Esophagus muscularis mucosa (tissue), 4 donors: ENCODE data around the gene CCNF. TPM values are rescaled to one million over a fixed set of nuclear protein-coding genes. Genes with fewer than 3 reads are reported as not detected.

ENCODE experiments used
- DNase-seq: peaks from one replicate; pipeline ENCODE4 v3.0.0-alpha.2; 2017; ENCODE audit errors: extremely low spot score
- H3K27ac ChIP-seq, 4 donors: fragments of 200-600 bp; sonication (generic); replicated peaks in 1 of 4; 1 replicate in 3 of 4; 2 replicates in 1 of 4; pipeline ENCODE4 v1.5.1; 2016 to 2019; ENCODE audit warnings: mild to moderate bottlenecking in 1 of 4
- H3K27me3 ChIP-seq, 4 donors: fragments of 200-600 bp; sonication (generic); one replicate each; pipeline versions ENCODE4 v1.5.1 to v1.6.0; 2016 to 2019
- H3K36me3 ChIP-seq, 4 donors: fragments of 200-600 bp; sonication (generic); one replicate each; pipeline ENCODE4 v1.5.1; 2016 to 2019
- H3K4me1 ChIP-seq, 4 donors: fragments of 200-600 bp; sonication (generic); one replicate each; pipeline ENCODE4 v1.5.1; 2016 to 2019
- H3K4me3 ChIP-seq, 4 donors: fragments of 200-600 bp; sonication (generic); 1 replicate in 2 of 4; 2 replicates in 2 of 4; pipeline ENCODE4 v1.5.1; 2016 to 2019; ENCODE audit warnings: mild to moderate bottlenecking in 4 of 4, moderate library complexity in 1 of 4
- H3K9me3 ChIP-seq, 4 donors: fragments of 200-600 bp; sonication (generic); 1 replicate in 3 of 4; 2 replicates in 1 of 4; pipeline ENCODE4 v1.5.1; 2016 to 2019
- EP300 ChIP-seq: sonication (generic); formaldehyde crosslinking; IDR thresholded peaks from one replicate; pipeline ENCODE4 v1.6.1; 2017; ENCODE audit warnings: antibody characterized with exemption
- POLR2A ChIP-seq: fragments of 450-650 bp; IDR thresholded peaks from one replicate; pipeline ENCODE4 v1.6.1; 2017; ENCODE audit warnings: antibody characterized with exemption, moderate library complexity, mild to moderate bottlenecking, low read depth
- POLR2AphosphoS5 ChIP-seq, 2 donors: sonication (generic); formaldehyde crosslinking; IDR thresholded peaks; one replicate each; pipeline ENCODE4 v1.6.1; 2017; ENCODE audit warnings: antibody characterized with exemption in 2 of 2
- WGBS: methylation state at CpG from one replicate; pipeline ENCODE4 v1.1.5; 2018; 5-methylcytosine and 5-hydroxymethylcytosine counted together
- intact Hi-C: fragments of 100-400 bp; cut with DNase I; formaldehyde crosslinking; loops from one replicate; pipeline ENCODE4 v1.15.1; 2023
- total RNA-seq, 4 donors: library from RNA; depleted of rRNA; stranded (reverse); fragments of >200 nt; gene quantifications; one replicate each; pipeline versions ENCODE4 v1.1.0 to v1.2.1, GENCODE V29; 2016
- TF ChIP-seq, protein P1 (sequence below), 3 experiments: fragments of 200-600 bp in 2 of 3; fragments of 450-650 bp in 1 of 3; sonication (generic) in 2 of 3; IDR thresholded peaks; one replicate each; pipeline ENCODE4 v1.5.1; 2017 to 2019; ENCODE audit warnings: antibody characterized with exemption in 3 of 3, mild to moderate bottlenecking in 2 of 3, moderate library complexity in 1 of 3

CCNF gene
- total RNA-seq, 4 donors from 2014 or later, result 0.83 to 2.5 (median 1.5) TPM

DNA sequence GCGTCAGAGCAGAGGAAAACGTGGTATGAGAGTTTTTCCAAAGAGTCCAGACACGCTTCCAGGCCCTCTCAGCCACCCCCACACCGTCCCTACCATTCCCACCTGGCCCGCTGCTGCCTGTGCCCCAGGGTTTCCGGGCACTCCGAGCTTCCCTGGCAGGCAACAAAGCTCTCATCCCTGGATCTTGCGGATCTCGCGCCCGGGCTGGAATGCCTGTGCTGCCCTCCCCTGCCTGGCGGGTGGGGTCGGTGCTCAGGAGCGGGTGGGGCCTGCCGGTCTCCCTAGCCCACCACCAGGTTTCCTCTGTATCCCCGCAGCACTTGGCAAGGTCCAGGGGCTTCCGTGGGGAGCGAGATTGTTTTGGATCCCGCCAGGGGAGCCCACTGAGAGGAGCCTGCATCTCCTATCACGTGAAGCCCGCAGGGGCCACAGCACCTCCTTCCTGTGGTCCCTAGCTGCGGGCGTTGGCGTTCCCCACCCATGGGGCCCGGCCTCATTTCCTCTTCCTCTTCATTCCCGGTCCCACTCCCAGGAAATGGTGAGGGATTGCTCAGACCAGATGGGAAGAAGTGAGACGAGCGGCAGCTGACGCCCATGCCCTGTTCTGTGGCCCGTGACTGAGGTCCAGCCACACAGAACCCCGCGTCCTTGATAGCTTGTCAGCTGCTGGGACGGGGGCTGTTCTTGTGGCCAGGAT, 56.7 kb downstream of the CCNF start:
- Histone ChIP-seq H3K27ac (no peak overlapping the region), H3K4me1 (peaks cover 23 to 51% (median 37%) of the 10 kb centered on the region in 4 donors), H3K9me3 (no peaks in the 10 kb centered on the region), H3K27me3 (no peaks in the 10 kb centered on the region), H3K4me3 (no peak overlapping the region), H3K36me3 (peaks cover 0 to 16% (median 5%) of the 10 kb centered on the region in 4 donors)
- DNase-seq, result no peak
- intact Hi-C loops, result no loop called here
- 77% methylated on average over 21 of the region's 33 CpGs for whole genome bisulfite sequencing
- TF ChIP-seq EP300 (no peak), POLR2A (no peak), POLR2AphosphoS5 (IDR thresholded peaks at IDR 0.05) (no peak)
- TF ChIP-seq, protein P1, sequence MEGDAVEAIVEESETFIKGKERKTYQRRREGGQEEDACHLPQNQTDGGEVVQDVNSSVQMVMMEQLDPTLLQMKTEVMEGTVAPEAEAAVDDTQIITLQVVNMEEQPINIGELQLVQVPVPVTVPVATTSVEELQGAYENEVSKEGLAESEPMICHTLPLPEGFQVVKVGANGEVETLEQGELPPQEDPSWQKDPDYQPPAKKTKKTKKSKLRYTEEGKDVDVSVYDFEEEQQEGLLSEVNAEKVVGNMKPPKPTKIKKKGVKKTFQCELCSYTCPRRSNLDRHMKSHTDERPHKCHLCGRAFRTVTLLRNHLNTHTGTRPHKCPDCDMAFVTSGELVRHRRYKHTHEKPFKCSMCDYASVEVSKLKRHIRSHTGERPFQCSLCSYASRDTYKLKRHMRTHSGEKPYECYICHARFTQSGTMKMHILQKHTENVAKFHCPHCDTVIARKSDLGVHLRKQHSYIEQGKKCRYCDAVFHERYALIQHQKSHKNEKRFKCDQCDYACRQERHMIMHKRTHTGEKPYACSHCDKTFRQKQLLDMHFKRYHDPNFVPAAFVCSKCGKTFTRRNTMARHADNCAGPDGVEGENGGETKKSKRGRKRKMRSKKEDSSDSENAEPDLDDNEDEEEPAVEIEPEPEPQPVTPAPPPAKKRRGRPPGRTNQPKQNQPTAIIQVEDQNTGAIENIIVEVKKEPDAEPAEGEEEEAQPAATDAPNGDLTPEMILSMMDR (IDR thresholded peaks at IDR 0.05), result no peak

DNA sequence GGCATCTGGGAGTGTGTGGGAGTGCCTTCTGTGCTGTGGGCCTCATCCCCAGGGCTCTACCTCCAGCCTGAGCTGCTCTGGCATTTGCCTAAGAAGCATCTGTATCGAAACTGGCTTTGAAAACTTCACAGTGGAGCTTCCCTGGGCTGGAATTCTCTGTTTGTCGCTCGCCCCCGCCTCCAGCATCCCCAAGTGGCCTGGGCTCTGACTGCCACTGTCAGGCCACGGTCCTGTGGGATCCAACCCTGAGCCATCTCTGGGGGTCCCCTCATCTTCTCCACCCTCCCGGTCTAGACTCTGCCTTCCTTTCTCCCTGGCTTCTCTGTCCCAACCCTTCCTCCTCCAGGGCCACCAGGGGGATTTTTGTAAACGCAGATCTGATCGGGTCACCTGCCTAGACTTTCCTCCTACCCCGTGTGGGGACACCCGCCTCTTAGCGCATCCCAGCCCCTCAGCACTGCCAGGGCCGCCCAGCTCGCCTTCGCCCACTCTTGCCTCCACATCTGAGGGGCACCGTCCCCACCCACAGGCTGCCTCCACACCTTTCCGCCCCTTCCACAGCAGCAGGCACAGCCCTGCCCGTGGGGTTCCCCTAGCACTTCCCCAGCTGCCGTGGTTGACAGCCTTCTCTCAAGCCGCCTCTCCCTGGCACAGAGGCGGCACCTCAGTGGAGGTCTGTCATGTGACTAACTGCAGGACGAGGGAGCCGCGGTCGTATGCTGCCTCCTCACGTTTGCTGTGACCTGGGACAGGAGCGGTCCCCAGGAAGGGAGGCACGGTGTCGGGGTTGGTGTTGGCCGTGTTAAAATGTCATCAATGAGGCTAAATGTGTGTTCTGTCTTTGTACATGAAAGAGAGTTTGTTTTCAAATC, 57.6 kb downstream of the CCNF start:
- intact Hi-C loops, result no loop called here
- Histone ChIP-seq H3K27me3 (no peaks in the 10 kb centered on the region), H3K27ac (no peak overlapping the region), H3K4me1 (peaks cover 23 to 51% (median 37%) of the 10 kb centered on the region in 4 donors), H3K9me3 (no peaks in the 10 kb centered on the region), H3K4me3 (no peak overlapping the region), H3K36me3 (peaks cover 0 to 16% (median 5%) of the 10 kb centered on the region in 4 donors)
- TF ChIP-seq POLR2A, result no peak
- TF ChIP-seq, protein P1 (IDR thresholded peaks at IDR 0.05), result peak in 1 of 3 experiments; percentile 18
- WGBS, result 68% methylated on average over 26 of the region's 29 CpGs
- no peak for DNase-seq

DNA sequence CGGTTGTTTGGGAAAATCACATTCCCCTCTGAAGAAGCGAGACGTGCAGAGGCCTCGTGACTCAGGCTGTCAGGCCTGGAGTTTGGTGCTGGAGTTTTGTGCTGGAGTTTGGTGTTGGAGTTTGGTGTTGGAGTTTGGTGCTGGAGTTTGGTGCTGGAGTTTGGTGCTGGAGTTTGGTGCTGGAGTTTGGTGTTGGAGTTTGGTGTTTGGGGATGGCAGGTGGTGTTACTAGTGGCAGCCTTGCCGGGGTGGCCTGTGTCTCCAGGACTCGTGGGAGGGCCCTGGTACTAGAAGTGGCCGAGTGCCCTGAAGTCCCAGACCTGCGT, 58.2 kb downstream of the CCNF start:
- H3K4me3 ChIP-seq, result no peak overlapping the region
- no peaks in the 10 kb centered on the region for H3K27me3 ChIP-seq
- TF ChIP-seq, protein P1 (IDR thresholded peaks at IDR 0.05), result no peak
- TF ChIP-seq POLR2AphosphoS5 (IDR thresholded peaks at IDR 0.05), result no peak
- no peak for TF ChIP-seq POLR2A
- no peak for TF ChIP-seq EP300
- peaks cover 0 to 16% (median 5%) of the 10 kb centered on the region in 4 donors for H3K36me3 ChIP-seq
- DNase-seq, result no peak
- intact Hi-C loops, result no loop called here
- H3K27ac ChIP-seq, result no peak overlapping the region
- peaks cover 21 to 45% (median 32%) of the 10 kb centered on the region in 4 donors for H3K4me1 ChIP-seq
- 59% methylated on average over 4 of the region's 8 CpGs for WGBS
- H3K9me3 ChIP-seq, result no peaks in the 10 kb centered on the region

DNA sequence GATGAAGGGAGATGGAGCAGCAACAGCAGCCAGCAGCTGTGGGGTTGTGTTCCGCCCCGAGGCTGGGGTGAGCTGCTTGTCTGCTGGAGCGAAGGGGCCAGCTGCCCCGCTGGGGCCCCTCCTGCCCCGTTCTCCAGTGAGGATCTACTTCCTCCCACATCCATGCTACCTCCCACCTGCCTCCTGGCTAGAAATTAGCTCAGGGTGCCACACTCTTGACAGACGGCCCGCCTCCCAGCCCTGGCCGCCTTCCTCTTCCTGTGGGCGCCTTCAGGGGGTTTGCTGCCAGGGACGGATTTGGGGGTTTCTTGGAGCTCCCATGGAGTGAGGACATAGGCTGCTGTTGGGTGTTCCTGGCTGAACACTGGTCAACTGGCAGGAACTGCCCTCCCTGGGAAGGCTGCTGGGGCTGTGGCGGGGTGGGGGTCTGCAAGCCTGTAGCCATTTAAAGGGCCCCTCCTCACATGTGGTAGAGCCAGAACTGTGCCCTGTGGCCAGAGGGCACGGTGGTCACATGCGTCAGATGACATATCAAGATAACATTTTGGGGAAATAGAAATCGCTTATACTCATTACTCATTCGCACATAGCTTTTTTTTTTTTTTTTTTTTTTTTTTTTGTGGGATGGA, 58.8 kb downstream of the CCNF start:
- WGBS, result 68% methylated on average over 13 of the region's 15 CpGs
- intact Hi-C loops, result no loop called here

More for the DNA sequence above, 58.8 kb downstream of the CCNF start:
- Histone ChIP-seq H3K36me3 (peaks cover 0 to 16% (median 5%) of the 10 kb centered on the region in 4 donors), H3K4me1 (peaks cover 17 to 40% (median 27%) of the 10 kb centered on the region in 4 donors), H3K4me3 (no peak overlapping the region), H3K27me3 (no peaks in the 10 kb centered on the region), H3K27ac (no peak overlapping the region), H3K9me3 (no peaks in the 10 kb centered on the region)
- no peak for TF ChIP-seq POLR2A
- TF ChIP-seq, protein P1 (IDR thresholded peaks at IDR 0.05), result no peak
- no peak for TF ChIP-seq EP300
- no peak for TF ChIP-seq POLR2AphosphoS5 (IDR thresholded peaks at IDR 0.05)
- no peak for DNase-seq
